Smooth muscle cell of bladder (primary cell): ENCODE results near the gene RBM12. TPM values are rescaled to one million over a fixed set of nuclear protein-coding genes. Genes with fewer than 3 reads are reported as not detected.

ENCODE experiments used
- total RNA-seq: library from RNA; depleted of rRNA; stranded (reverse); fragments of >200 nt; gene quantifications from 2 replicates; pipeline ENCODE4 v1.2.3, GENCODE V29; 2014

Gene RBM12, protein sequence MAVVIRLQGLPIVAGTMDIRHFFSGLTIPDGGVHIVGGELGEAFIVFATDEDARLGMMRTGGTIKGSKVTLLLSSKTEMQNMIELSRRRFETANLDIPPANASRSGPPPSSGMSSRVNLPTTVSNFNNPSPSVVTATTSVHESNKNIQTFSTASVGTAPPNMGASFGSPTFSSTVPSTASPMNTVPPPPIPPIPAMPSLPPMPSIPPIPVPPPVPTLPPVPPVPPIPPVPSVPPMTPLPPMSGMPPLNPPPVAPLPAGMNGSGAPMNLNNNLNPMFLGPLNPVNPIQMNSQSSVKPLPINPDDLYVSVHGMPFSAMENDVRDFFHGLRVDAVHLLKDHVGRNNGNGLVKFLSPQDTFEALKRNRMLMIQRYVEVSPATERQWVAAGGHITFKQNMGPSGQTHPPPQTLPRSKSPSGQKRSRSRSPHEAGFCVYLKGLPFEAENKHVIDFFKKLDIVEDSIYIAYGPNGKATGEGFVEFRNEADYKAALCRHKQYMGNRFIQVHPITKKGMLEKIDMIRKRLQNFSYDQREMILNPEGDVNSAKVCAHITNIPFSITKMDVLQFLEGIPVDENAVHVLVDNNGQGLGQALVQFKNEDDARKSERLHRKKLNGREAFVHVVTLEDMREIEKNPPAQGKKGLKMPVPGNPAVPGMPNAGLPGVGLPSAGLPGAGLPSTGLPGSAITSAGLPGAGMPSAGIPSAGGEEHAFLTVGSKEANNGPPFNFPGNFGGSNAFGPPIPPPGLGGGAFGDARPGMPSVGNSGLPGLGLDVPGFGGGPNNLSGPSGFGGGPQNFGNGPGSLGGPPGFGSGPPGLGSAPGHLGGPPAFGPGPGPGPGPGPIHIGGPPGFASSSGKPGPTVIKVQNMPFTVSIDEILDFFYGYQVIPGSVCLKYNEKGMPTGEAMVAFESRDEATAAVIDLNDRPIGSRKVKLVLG
- total RNA-seq, result 25.5 and 38.6 TPM in 2 replicates

DNA sequence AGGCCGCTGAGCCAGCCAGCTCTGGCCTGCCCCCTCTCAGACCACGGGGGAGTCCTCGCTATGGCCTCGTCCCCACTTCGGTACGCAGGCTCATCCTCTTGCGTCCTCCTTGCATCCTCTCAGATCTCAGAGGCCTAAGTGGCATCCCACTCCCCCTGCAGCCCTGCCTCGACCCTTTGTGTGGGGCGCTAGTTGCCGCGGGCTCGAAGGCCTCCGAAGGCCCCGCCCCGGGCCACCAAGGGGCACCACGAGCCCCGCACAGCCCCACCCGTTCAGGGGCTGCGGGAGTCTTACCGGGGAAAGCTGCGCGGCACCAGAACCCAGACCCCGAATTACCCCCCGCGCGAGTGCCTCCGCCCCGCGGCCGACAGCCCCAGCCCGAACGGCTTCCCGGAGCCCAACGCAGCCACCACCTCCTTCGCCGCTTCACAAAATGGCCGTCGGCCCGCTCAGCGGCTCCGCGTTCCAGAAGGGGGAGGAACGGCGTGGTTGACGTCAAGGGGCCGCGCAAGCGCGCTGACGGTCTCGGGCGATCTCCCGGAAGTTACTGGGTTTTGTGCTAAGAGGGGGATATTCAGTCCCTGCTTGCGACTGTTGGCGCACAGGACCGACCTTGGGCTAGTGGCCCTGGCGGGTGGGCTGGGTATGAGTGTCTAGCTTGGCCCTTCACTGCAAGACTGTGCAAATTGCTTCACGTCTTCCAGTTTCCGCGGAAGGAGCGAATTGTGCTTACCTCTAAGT is at the start of gene RBM12, which contains the start of gene CPNE1:
Gene RBM12, minus strand, starts transcription at position 435 of the 741 bp plus-strand sequence. CDS start 9,578 bp downstream, outside the sequence.
Gene CPNE1, minus strand, starts transcription at position 435 of the 741 bp plus-strand sequence. CDS start 31,977 bp downstream, outside the sequence.

DNA sequence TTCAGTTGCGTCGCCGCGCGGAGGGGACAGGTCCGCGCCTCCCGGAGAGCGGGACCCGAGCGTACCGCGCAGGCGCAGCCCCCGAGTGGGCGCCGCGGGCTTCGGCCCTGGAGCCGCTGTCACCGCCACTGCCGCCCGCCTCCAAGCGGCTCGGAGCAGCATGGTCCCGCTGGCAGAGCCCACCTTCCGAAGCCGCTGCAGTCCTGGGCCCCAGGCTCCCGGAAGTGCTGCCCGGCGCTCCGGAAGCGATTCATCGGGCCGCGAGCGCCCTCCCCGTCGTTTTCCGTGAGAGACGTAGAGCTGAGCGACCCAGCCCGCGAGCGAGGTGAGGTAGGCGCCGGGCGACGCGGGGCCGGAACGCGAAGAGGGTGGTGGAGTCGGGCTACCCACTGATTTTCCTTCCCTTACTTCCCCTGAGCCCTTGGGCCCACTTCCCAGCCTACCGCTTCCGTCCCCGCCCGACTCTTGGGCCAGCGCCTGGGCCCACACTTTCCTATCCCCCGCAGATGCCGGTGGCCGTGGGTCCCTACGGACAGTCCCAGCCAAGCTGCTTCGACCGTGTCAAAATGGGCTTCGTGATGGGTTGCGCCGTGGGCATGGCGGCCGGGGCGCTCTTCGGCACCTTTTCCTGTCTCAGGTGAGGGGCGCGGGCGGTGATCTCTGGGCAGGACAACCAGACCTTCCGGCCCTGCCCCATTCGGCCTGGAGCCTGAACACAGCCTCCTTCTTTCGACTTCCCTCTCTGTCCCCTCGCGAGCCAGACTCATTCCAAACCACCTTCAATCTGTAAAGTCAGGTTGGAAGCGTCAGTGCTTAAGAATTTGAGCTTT is 34.6 kb upstream of the RBM12 start, which contains the start of the genes NFS1 and ROMO1:
Gene NFS1, minus strand, starts transcription at position 226 of the 830 bp plus-strand sequence. Its CDS starts 64 bp downstream, at position 162.
Gene ROMO1, plus strand, starts transcription at position 279 of the 830 bp plus-strand sequence. Its CDS starts 228 bp downstream, at position 507.

DNA sequence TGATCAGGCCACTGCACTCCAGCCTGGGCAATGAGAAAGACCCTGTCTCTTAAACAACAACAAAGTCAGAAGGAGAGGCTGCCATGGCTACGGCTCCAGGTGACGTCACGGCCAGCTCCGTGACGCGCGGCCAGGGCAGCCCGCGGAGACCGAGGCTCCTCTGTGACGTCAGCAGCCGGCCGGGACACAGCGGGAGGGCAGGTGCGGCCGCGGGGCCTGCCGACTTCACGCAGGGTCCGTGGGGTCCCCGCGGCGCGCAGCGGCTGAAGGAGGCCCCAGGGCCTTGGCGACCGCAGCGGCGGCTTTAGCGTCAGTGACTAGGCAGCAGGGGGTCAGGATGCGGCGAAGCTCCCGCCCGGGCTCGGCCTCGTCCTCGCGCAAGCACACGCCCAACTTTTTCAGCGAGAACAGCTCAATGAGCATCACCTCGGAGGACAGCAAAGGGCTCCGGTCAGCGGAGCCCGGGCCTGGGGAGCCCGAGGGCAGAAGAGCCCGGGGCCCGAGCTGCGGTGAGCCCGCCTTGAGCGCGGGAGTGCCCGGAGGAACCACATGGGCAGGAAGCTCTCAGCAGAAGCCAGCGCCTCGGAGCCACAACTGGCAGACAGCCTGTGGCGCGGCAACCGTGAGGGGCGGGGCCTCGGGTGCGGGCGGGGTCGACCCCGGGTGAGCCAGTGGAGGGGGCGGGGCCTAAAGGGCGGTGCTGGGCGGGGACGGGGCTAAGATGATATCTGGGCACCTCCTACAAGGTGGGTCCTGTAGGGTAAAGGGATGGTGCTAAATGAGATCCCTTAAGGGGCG is 48.8 kb downstream of the RBM12 start, which contains the start of gene SPAG4:
Gene SPAG4, plus strand, starts transcription at position 163 of the 798 bp plus-strand sequence. Its CDS starts 175 bp downstream, at position 338.

Other genes starting within 250 kb of the RBM12 start
- 1.7 and 2.1 TPM in 2 replicates for gene GDF5, start 226.7 kb downstream of the RBM12 start, total RNA-seq
- 11.9 and 29.0 TPM in 2 replicates for gene CEP250, start 209.3 kb downstream of the RBM12 start, total RNA-seq
- not detected in 2 replicates for gene C20orf173, start 135.2 kb downstream of the RBM12 start, total RNA-seq
- 444 and 536 TPM in 2 replicates for gene ERGIC3, start 122.8 kb downstream of the RBM12 start, total RNA-seq
- 11.9 and 22.0 TPM in 2 replicates for gene SPAG4, start 49.1 kb downstream of the RBM12 start, total RNA-seq
- gene CPNE1, start within 50 bp of the RBM12 start, total RNA-seq, result 147 and 199 TPM in 2 replicates
- 19.1 and 25.7 TPM in 2 replicates for gene NFS1, start 34.5 kb upstream of the RBM12 start, total RNA-seq
- gene ROMO1, start 34.5 kb upstream of the RBM12 start, total RNA-seq, result 352 and 507 TPM in 2 replicates
- 319 and 352 TPM in 2 replicates for gene RBM39, start 77.4 kb upstream of the RBM12 start, total RNA-seq
- 18.8 and 21.4 TPM in 2 replicates for gene PHF20, start 107.1 kb upstream of the RBM12 start, total RNA-seq